Measurements from ENCODE around the gene MFAP3.

DNA sequence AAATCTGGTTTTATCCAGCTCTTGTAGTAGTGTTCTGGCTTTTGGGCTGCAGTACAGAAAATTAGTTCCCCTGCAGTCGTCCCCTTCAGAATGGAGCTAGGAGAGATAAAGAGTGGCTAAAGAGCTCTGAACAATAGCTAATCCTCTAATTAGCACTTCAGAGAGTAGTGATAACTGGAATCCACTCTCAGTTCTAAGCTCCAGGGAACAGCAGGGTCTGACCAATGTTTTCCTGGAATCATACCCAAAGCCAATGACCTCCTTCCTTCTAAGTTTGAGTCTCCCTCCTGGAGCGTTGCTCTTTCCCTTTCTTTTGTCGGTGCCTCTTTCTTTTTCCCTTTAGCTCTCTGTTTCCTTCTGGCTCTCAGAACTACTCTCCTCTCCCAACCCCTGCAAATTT, 47.4 kb downstream of the MFAP3 start:
- TF ChIP-seq, protein P1, sequence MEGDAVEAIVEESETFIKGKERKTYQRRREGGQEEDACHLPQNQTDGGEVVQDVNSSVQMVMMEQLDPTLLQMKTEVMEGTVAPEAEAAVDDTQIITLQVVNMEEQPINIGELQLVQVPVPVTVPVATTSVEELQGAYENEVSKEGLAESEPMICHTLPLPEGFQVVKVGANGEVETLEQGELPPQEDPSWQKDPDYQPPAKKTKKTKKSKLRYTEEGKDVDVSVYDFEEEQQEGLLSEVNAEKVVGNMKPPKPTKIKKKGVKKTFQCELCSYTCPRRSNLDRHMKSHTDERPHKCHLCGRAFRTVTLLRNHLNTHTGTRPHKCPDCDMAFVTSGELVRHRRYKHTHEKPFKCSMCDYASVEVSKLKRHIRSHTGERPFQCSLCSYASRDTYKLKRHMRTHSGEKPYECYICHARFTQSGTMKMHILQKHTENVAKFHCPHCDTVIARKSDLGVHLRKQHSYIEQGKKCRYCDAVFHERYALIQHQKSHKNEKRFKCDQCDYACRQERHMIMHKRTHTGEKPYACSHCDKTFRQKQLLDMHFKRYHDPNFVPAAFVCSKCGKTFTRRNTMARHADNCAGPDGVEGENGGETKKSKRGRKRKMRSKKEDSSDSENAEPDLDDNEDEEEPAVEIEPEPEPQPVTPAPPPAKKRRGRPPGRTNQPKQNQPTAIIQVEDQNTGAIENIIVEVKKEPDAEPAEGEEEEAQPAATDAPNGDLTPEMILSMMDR (IDR thresholded peaks at IDR 0.05), result no peak
- no peak for TF ChIP-seq POLR2A (IDR thresholded peaks at IDR 0.05)

All from Peyer's patch (tissue), 4 donors.